GM10847 (cell line): ENCODE data around the gene EFNB2.

Source experiments
- POLR2A ChIP-seq: IDR thresholded peaks from 2 replicates; pipeline ENCODE4 v1.6.1; 2011; ENCODE audit not compliant: insufficient read length; ENCODE audit errors: extremely low read depth

Gene EFNB2

DNA sequence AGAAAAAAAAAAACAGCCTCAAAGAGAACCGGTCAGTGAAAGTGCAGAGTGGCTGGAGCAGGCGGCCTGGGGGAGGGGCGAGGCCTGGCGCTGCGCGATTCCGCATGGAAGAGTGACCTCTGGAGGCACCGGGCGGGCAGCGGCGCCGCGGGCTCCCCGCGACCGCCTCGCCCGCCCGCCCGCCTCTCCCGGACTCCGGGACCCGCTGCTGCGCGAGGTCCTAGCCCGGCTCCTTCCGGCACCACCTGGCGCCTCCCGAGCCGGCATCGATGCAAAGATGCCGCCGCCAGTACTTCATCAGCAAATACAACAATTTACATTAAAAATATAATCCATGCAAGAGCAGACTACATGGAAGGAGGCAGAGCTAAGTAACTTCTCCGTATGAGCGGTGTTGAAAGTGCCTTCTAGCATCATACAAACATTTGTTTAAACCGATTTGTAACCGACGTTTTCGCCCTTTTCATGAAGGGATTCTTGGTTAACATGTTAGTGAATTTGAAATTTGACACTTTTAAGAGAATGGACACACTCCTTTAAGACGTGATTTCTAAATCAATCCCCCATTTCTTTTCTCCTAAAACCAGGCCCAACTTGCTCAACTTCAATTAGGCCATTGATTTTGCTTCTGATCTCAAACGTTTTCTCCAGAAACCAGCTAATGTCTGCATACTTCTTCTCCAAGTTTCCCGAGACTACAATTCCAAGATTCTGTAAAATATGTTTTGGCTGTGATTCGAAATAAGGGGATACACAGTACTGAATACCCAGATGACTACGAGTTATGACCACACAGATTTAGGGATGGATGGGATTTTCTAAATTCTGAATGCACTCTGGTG, 2.1 kb downstream of the EFNB2 start:
- no peak for TF ChIP-seq POLR2A

DNA sequence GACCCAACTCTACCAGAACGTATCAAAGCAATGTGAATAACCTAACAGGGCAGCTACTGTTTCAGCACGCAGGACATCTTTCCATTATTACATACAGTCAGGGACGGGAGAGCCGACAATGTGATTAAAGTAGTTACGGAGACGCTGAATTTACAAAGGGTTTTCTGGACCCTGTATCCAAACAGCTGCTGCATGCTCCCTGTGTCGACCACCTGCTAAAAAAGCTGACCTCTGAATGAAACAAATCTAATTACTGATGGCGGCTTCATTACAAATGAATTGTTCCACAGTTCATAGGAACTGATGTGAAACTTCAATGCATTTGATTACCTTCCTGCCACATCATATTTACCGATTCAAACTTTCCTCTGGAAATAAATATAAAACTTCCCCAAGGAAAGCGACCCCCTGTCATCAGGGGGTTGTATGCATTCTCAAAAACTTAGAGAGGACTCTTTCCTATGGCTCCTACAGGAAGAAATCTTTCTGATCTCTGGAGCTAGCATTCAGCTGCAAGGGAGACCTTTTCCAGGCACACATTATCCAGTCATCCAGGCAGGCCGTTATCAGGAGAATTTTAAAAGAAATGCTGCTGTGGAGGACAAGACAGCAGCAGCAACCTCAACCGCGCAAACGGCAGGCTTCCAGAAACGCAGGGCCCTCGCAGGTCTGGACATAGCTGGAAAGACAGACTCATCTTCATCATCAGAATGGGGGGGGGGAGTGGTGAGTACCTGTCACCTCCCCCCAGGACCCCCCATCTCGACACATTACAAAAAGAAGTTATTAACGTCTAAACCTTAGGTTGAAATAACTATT, 3.1 kb downstream of the EFNB2 start:
- TF ChIP-seq POLR2A: no peak

GRCh38 chr13:106530980-106531481, 4.4 kb downstream of the EFNB2 start:
- TF ChIP-seq POLR2A: no peak

DNA sequence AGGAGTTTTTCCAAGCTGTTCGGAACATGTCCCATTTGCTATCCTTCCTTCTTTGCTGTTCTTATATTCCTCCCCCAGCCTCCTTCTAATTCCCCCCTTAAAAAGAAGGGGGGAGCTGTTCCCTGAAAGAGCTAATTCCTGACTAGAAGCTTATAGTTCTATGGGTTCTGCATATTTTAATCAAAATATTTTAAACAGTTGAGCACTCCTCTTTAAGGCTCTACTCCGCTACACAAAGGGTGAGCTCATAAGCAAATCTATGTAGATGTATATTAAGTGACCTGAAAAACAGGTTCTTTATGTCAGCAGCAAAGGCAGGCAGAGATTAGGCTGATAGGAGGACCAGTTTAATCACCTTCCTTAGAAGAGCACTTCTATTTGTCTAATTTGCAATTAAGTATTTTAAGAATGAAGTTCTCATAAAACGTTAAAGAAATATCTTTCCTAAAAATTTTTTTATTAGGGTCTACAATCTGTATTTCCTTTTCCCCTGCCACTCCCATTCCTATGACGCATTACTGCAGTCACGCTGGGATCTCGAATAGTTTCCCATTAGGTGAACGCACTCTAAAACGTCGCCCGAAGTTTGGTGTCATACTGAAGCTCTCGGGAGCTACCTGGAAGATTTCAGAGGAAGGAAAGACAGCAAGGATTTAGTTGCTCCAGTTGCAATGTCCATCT, 5.2 kb downstream of the EFNB2 start:
- TF ChIP-seq POLR2A: no peak

- TF ChIP-seq POLR2A: no peak
These were observed 5.9 kb downstream of the EFNB2 start for GRCh38 chr13:106529415-106530170.

- no peak for TF ChIP-seq POLR2A
These were observed 6.6 kb downstream of the EFNB2 start for GRCh38 chr13:106528718-106529414.

DNA sequence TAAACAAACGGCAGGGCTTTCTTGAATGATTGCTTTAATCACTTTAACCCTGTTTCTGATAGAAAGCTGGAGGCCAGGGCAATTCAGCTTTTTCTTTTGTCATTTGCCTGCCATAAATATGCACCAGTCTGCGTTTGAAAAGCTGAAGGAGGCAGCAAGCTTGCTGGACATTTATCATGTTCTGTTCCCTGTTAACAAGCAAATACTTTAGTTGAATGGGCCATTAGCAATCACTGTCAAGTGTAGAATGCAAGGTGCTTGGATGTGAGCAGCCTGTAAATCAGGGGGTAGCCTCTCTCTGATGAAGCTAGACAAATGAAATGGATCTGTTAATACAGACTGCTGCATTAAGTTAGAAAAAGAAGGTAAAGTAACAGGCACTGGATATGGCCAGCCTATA, 7.6 kb downstream of the EFNB2 start:
- no peak for TF ChIP-seq POLR2A

DNA sequence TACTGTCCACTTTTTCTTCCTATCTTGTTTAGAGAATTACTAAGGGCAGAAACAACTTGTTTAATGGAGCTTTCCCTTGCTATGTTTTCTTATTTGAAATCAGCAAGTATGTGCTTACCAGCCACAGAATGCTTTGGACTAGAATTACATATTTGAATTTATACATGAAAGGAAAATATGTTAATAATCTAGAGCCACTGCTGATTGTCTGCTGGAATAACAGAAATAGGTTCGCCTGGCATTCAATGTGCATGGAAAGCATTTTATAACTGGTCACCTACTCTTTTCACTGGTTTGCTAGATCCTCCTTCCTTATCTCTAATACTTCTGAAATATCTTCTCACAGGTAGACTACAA, 8.0 kb downstream of the EFNB2 start:
- no peak for TF ChIP-seq POLR2A

GRCh38 chr13:106526738-106527444, 8.6 kb downstream of the EFNB2 start:
- no peak for TF ChIP-seq POLR2A

- TF ChIP-seq POLR2A: no peak
These were observed 9.6 kb downstream of the EFNB2 start for GRCh38 chr13:106525865-106526264.

DNA sequence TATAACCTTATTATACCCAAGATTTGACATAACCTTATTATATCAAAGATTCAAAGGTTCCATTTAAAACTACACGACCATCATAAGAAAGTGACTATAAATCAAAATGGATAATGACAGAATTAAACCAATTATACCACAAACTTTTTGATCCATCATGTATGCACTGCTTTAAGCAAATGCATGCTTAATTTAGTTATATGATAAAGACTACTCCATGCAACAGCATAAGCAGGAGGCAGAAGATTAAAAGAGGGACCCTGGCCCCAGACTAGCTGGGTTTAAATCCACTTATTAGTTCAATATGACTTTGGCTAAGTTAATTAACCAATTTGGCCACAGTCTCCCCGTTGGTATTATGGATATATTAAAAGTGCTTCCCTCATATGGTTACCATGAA, 11.4 kb downstream of the EFNB2 start:
- no peak for TF ChIP-seq POLR2A

- TF ChIP-seq POLR2A: no peak
These were observed 11.9 kb downstream of the EFNB2 start for GRCh38 chr13:106523576-106523975.

- no peak for TF ChIP-seq POLR2A
These were observed 12.4 kb downstream of the EFNB2 start for GRCh38 chr13:106522898-106523525.
